ENCODE measurements around the gene NCKAP1. TPM values are rescaled to one million over a fixed set of nuclear protein-coding genes. Genes with fewer than 3 reads are reported as not detected.

Gene NCKAP1
- total and polyA plus RNA-seq, 3 donors from 2014 or later: 59.6 to 110 (median 82.9) TPM

DNA sequence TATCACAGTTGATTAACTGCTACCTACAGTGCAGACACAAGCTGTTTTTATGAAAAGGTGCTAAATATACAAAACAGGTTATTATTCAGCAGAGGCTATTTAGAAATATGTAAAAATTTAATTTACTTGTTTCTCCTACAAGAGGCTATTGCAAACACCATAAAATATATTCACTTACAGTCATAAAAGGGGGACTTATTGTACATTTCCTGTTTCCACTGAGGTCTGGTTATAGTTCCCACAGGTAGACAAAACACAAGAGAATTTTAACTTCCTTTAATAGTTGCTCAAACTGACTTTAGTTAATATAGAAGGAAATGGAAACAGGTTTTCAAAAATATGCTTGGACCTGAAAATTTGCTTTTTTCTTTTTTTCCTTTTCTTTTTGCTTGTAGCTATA lies 131.8 kb downstream of the NCKAP1 start:
- Histone ChIP-seq H3K36me3 (ENCODE audit: low read depth, missing control alignments) (no peaks in the 10 kb centered on the region), H3K27ac (no peak overlapping the region), H3K27me3 (no peaks in the 10 kb centered on the region), H3K4me3 (no peak overlapping the region), H3K9me3 (no peaks in the 10 kb centered on the region), H3K4me1 (no peaks in the 10 kb centered on the region)
- no peak for DNase-seq
- intact Hi-C loops (cut with DNase I; ENCODE audit: low total_unique reads): no loop called here
- TF ChIP-seq, protein P1, sequence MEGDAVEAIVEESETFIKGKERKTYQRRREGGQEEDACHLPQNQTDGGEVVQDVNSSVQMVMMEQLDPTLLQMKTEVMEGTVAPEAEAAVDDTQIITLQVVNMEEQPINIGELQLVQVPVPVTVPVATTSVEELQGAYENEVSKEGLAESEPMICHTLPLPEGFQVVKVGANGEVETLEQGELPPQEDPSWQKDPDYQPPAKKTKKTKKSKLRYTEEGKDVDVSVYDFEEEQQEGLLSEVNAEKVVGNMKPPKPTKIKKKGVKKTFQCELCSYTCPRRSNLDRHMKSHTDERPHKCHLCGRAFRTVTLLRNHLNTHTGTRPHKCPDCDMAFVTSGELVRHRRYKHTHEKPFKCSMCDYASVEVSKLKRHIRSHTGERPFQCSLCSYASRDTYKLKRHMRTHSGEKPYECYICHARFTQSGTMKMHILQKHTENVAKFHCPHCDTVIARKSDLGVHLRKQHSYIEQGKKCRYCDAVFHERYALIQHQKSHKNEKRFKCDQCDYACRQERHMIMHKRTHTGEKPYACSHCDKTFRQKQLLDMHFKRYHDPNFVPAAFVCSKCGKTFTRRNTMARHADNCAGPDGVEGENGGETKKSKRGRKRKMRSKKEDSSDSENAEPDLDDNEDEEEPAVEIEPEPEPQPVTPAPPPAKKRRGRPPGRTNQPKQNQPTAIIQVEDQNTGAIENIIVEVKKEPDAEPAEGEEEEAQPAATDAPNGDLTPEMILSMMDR (IDR thresholded peaks at IDR 0.05): no peak
- no peak for TF ChIP-seq POLR2A (IDR thresholded peaks at IDR 0.05)

DNA sequence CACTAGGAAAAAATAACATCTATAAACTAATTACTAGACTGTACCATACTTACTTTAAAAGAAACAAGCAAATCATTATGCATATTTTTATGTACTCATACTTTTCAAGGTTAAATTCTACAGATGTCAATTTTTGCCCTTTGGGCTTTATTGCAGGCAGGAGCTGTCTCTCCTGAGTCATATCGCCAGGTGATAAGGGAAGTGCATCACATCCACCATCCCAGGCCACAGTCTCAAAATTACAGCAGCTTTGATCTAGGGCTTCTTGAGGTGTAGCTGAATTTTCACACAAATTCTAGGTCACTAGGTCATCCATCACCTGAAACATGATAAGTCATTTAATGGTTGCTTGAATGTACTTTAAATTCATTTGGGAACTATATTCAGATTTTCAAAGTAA lies 133.4 kb downstream of the NCKAP1 start:
- Histone ChIP-seq H3K4me1 (no peaks in the 10 kb centered on the region), H3K4me3 (no peak overlapping the region), H3K27me3 (no peaks in the 10 kb centered on the region), H3K9me3 (no peaks in the 10 kb centered on the region), H3K36me3 (ENCODE audit: low read depth, missing control alignments) (no peaks in the 10 kb centered on the region), H3K27ac (no peak overlapping the region)
- 77 to 85% methylated on average over 1 of the region's 1 CpG for WGBS, 2 donors
- intact Hi-C loops (cut with DNase I; ENCODE audit: low total_unique reads): no loop called here
- TF ChIP-seq POLR2A (IDR thresholded peaks at IDR 0.05): no peak
- TF ChIP-seq, protein P1 (IDR thresholded peaks at IDR 0.05): no peak
- no peak for DNase-seq

DNA sequence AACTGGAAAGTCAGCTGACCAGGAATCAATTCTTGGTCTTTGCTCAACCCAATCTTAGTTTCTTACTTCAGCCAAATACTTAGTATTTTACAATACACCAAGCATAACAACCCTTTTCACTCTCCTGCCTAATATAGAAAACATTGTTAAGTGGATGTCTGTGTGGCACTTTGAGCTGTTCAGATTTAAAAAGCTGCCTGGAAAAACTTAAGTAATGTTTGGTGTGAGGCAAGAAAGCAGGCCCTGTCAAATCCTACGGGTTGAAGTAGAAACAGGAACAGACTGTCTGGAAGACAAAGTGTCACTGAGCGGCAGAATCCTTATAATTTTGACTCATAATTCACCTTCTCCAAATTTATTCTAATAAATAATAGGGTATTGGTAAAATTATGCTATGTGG lies 134.7 kb downstream of the NCKAP1 start:
- H3K36me3 ChIP-seq (ENCODE audit: low read depth, missing control alignments): no peaks in the 10 kb centered on the region
- no peak overlapping the region for H3K4me3 ChIP-seq
- no peaks in the 10 kb centered on the region for H3K9me3 ChIP-seq
- no peak for DNase-seq
- WGBS, 2 donors: 85 to 93% methylated on average over 2 of the region's 2 CpGs
- H3K27me3 ChIP-seq: no peaks in the 10 kb centered on the region
- no peaks in the 10 kb centered on the region for H3K4me1 ChIP-seq
- intact Hi-C loops (cut with DNase I; ENCODE audit: low total_unique reads): no loop called here
- TF ChIP-seq POLR2A (IDR thresholded peaks at IDR 0.05): no peak
- TF ChIP-seq, protein P1 (IDR thresholded peaks at IDR 0.05): no peak
- no peak overlapping the region for H3K27ac ChIP-seq

DNA sequence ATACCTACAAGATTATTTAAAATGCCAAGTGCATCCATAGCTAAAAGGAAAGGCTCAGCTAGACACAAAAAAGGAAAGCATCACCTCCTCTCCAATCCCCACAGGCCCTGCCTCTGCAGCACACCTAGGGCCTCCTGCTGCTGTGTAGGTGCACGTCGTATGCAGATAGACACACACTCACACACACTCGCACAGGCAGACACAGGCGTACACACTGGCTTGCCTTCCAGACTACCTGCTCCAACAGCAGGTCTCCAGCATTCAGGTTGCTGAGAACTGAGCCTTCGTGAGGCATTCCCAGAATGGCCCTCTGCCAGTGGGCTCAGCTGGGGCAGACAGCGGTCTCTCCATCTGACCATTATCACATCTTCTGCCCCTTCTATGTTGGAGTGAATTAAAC lies 136.5 kb downstream of the NCKAP1 start:
- intact Hi-C loops (cut with DNase I; ENCODE audit: low total_unique reads): no loop called here
- Histone ChIP-seq H3K4me3 (no peak overlapping the region), H3K9me3 (no peaks in the 10 kb centered on the region), H3K4me1 (no peaks in the 10 kb centered on the region), H3K27ac (no peak overlapping the region), H3K27me3 (no peaks in the 10 kb centered on the region), H3K36me3 (ENCODE audit: low read depth, missing control alignments) (no peaks in the 10 kb centered on the region)
- 83 to 87% methylated on average over 6 of the region's 6 CpGs for WGBS, 2 donors
- no peak for DNase-seq
- TF ChIP-seq, protein P1 (IDR thresholded peaks at IDR 0.05): no peak
- TF ChIP-seq POLR2A (IDR thresholded peaks at IDR 0.05): no peak

DNA sequence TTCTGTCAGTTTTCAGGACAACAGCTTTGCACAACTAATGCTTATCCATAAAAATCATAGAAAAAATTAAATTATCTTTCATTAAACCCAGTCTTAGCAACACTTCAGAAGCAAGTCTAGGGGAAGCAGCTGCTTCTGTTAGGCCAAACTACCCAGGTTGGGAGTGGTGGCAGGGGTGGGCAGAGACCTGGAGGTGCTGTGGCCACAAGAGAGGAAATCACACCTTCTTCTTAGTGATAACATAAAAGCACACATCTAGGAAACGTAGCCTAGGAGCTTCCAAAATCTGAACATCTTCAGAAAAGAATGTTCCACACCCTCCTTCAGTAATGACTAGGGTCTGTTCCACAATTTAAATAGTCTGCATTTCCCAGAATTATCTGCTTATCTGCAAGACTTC lies 139.5 kb downstream of the NCKAP1 start:
- no peaks in the 10 kb centered on the region for H3K4me1 ChIP-seq
- no peaks in the 10 kb centered on the region for H3K36me3 ChIP-seq (ENCODE audit: low read depth, missing control alignments)
- no peak overlapping the region for H3K4me3 ChIP-seq
- TF ChIP-seq, protein P1 (IDR thresholded peaks at IDR 0.05): no peak
- TF ChIP-seq POLR2A (IDR thresholded peaks at IDR 0.05): no peak
- no peaks in the 10 kb centered on the region for H3K9me3 ChIP-seq
- DNase-seq: no peak
- whole genome bisulfite sequencing, 2 donors: 67 to 73% methylated on average over 1 of the region's 1 CpG
- no peaks in the 10 kb centered on the region for H3K27me3 ChIP-seq
- intact Hi-C loops (cut with DNase I; ENCODE audit: low total_unique reads): no loop called here
- no peak overlapping the region for H3K27ac ChIP-seq
